Mucosa of descending colon (tissue), 3 donors: ENCODE data around the gene CDH15. TPM values are rescaled to one million over a fixed set of nuclear protein-coding genes. Genes with fewer than 3 reads are reported as not detected.
"Not testable (repeated sequence)": the region's sequence is repeated elsewhere in the genome, so short reads cannot be mapped to it uniquely, and the experiment has no call there.

Experiments
- ATAC-seq: fragments of 200-7000 bp; cut with Tn5 transposase; one replicate; pipeline ENCODE4 v1.9.1; 2020; ENCODE audit warnings: mild to moderate bottlenecking, moderate library complexity
- DNase-seq, 3 donors: peaks; one replicate each; pipeline ENCODE4 v3.0.0-alpha.2; 2020
- H3K36me3 ChIP-seq: fragments of 200-600 bp; one replicate; pipeline ENCODE4 v1.8.0; 2021; ENCODE audit warnings: low read depth, mild to moderate bottlenecking
- H3K4me1 ChIP-seq: fragments of 200-600 bp; one replicate; pipeline ENCODE4 v1.8.0; 2021; ENCODE audit warnings: low read depth, mild to moderate bottlenecking
- H3K4me3 ChIP-seq: fragments of 200-600 bp; one replicate; pipeline ENCODE4 v1.8.0; 2021; ENCODE audit warnings: mild to moderate bottlenecking
- H3K9me3 ChIP-seq: fragments of 200-600 bp; one replicate; pipeline ENCODE4 v1.8.0; 2021; ENCODE audit warnings: mild to moderate bottlenecking
- CTCF ChIP-seq: fragments of 200-600 bp; IDR thresholded peaks from one replicate; pipeline ENCODE4 v1.8.0; 2022; ENCODE audit warnings: antibody characterized with exemption, mild to moderate bottlenecking
- intact Hi-C, 2 donors: fragments of 100-400 bp; cut with DNase I in 1 of 2; cut with micrococcal nuclease in 1 of 2; formaldehyde crosslinking; loops; one replicate each; pipeline versions ENCODE4 v1.11.0 to v1.11.1; 2022; cut with DNase I, micrococcal nuclease
- total RNA-seq, 3 donors: library from RNA; stranded (reverse); fragmentation: NEBNext Ultra II Directional in 2 of 3; extraction: Animal tissue kit (Norgen Biotek cat#: 25700) in 2 of 3; gene quantifications; one replicate each; pipeline versions ENCODE4 v1.2.1 to v1.2.4, GENCODE V29; 2021 to 2023
- donor health status: DM: no; HTN: no; CAD: no; lungs with moderate emphysema.
- donor health status: DM: no; HTN: no; CAD: no.
- donor health status: DM: no; HTN: yes; CAD: no.

The CDH15 gene
- total RNA-seq, 3 donors from 2014 or later, result not detected

- ATAC-seq (no peak), DNase-seq (peak in 1 of 3 donors; percentile 22)
- no peak for TF ChIP-seq CTCF
- H3K4me3 ChIP-seq, result no peak overlapping the region
- no peaks in the 10 kb centered on the region for H3K4me1 ChIP-seq
- no peaks in the 10 kb centered on the region for H3K9me3 ChIP-seq
- no peaks in the 10 kb centered on the region for H3K36me3 ChIP-seq
- intact Hi-C loops, result no loop called here
Measured at GRCh38 chr16:89189358-89190025, 17.9 kb downstream of the CDH15 start.

GRCh38 chr16:89190150-89190958, 18.8 kb downstream of the CDH15 start:
- ATAC-seq (no peak), DNase-seq (peak in 2 of 3 donors; percentile 18 to 50)
- H3K36me3 ChIP-seq, result no peaks in the 10 kb centered on the region
- no peak overlapping the region for H3K4me3 ChIP-seq
- no peaks in the 10 kb centered on the region for H3K9me3 ChIP-seq
- intact Hi-C loops, result no loop called here
- no peaks in the 10 kb centered on the region for H3K4me1 ChIP-seq
- no peak for TF ChIP-seq CTCF

GRCh38 chr16:89191033-89191900, 19.7 kb downstream of the CDH15 start:
- no peak for TF ChIP-seq CTCF
- no peaks in the 10 kb centered on the region for H3K4me1 ChIP-seq
- intact Hi-C loops, result no loop called here
- no peak overlapping the region for H3K4me3 ChIP-seq
- peak in 2 of 3 donors; percentile 38 to 53 for DNase-seq
- H3K36me3 ChIP-seq, result no peaks in the 10 kb centered on the region
- H3K9me3 ChIP-seq, result no peaks in the 10 kb centered on the region
- ATAC-seq, result no peak

GRCh38 chr16:89191901-89192185, 20.3 kb downstream of the CDH15 start:
- Histone ChIP-seq H3K36me3 (no peaks in the 10 kb centered on the region), H3K4me1 (no peaks in the 10 kb centered on the region), H3K4me3 (no peak overlapping the region), H3K9me3 (no peaks in the 10 kb centered on the region)
- DNase-seq, result no peak
- intact Hi-C loops, result no loop called here
- ATAC-seq, result no peak
- TF ChIP-seq CTCF, result no peak

GRCh38 chr16:89192186-89192955, 20.8 kb downstream of the CDH15 start:
- ATAC-seq (peak; percentile 37), DNase-seq (peak; percentile 57 to 88 (median 76))
- H3K36me3 ChIP-seq, H3K9me3 ChIP-seq, H3K4me3 ChIP-seq, intact Hi-C loops, H3K4me1 ChIP-seq: not testable (repeated sequence)
